Smooth muscle cell of the pulmonary artery (primary cell): ENCODE data around the gene DDX52. TPM values are rescaled to one million over a fixed set of nuclear protein-coding genes. Genes with fewer than 3 reads are reported as not detected.

Source experiments
- total RNA-seq: library from RNA; depleted of rRNA; stranded (reverse); fragments of >200 nt; gene quantifications from 2 replicates; pipeline ENCODE4 v1.2.3, GENCODE V29; 2014

The DDX52 gene
- 15.5 and 16.6 TPM in 2 replicates for total RNA-seq

GRCh38 chr17:37643118-37643766, at the start of gene DDX52:
Gene DDX52 (minus strand): TSS chr17:37643446. CDS start chr17:37643420, 26 bp downstream.

GRCh38 chr17:37609170-37610040, 33.8 kb downstream of the DDX52 start, which contains the start of gene SYNRG:
Gene SYNRG (minus strand): TSS chr17:37609418. CDS start chr17:37609355, 63 bp downstream.

Other genes with a start within 250 kb of the DDX52 start
- 71.8 and 109 TPM in 2 replicates for gene ACACA, start 236.6 kb downstream of the DDX52 start, total RNA-seq
- gene TADA2A, start 236.6 kb downstream of the DDX52 start, total RNA-seq, result 16.8 and 17.8 TPM in 2 replicates
- 38.3 and 49.6 TPM in 2 replicates for gene DUSP14, start 153.6 kb downstream of the DDX52 start, total RNA-seq
- gene SYNRG, start 34.0 kb downstream of the DDX52 start, total RNA-seq, result 19.6 and 22.6 TPM in 2 replicates
- gene HNF1B, start 101.6 kb upstream of the DDX52 start, total RNA-seq, result not detected in 2 replicates